ENCODE data around the gene CENPF.

DNA sequence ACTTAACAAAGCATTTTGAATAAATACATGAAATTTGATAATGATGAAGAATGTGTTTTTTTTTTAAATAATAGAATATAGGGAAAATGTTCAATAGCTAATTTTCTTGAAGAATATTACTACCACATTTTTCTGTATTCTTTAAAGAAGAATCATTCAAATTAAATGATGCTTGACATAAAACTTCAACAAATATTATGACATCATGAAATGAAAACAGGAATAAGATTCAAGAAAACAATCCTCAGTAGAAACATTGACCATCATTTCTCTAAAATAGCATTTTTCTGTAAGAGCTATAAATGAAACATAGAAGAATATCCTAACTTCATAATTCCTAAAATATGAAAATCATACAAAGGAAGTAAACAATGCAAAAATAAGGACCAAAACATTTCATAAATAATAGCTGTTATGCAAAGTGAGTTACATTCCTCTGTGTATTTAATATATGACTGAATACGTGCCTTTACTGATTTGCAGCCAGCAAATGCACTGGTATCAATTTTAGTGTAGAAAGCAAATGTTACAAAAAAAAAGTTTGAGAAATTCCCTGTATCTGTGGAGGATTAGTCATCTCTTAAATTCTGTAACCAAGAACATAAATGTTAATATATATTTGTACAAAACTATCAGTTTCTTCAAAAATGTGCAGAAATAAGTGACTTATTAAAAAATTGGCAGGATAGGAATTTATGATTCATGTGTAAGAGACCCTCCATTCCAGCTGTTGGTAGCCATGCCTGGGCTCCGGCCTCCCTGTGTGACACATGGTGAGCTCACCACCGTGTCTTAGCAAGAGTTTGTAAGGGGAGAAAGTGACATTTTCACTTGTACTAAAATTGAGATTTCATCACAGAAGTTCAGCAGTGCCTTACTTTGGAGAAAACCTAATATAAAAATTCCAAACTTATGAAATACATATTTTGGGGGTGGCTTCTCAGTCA lies 36.6 kb upstream of the CENPF start:
- no peak for TF ChIP-seq MAX (IDR thresholded peaks at IDR 0.05)
- no peak for TF ChIP-seq TAF1 (IDR thresholded peaks at IDR 0.05; ENCODE audit: low read depth)
- TF ChIP-seq EGR1 (IDR thresholded peaks at IDR 0.05): no peak

Measured in Ishikawa (cell line).